Cardiac fibroblast (primary cell): ENCODE data around the gene NLGN4X.

Experiments
- DNase-seq, 2 donors: peaks; one replicate each; pipeline versions ENCODE4 v3.0.0 to v3.0.0-alpha.2; 2010; ENCODE audit warnings: low read depth in 2 of 2
- H3K4me3 ChIP-seq, 2 donors: replicated peaks in 1 of 2; 1 replicate in 1 of 2; 2 replicates in 1 of 2; pipeline ENCODE4 v1.5.1; 2011; ENCODE audit warnings: low read depth in 2 of 2, low read length in 2 of 2, mild to moderate bottlenecking in 2 of 2, moderate library complexity in 1 of 2
- TF ChIP-seq, protein P1 (sequence below): IDR thresholded peaks from one replicate; pipeline ENCODE4 v1.5.1; 2011; ENCODE audit warnings: low read depth, mild to moderate bottlenecking, low read length, inconsistent platforms

NLGN4X gene

DNA sequence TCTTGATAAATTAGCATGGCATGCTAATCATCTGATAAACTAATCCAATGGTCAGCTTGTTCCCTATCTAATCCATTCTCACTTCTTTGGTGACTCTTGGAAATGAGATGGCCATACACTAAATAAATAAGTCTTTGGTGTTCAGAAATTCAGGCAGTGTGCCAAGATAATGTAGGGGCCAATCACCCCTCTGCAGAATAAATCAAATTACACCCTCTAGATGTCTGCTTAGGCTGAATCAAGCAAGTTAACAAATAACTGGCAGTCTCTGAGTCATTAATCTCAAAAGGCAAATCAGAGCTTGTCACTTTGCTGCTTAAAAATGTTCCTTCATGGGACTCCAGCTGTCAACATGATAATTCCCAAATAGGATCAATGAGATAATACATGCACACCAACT lies 97.4 kb downstream of the NLGN4X start:
- no peak for DNase-seq
- no peak overlapping the region for H3K4me3 ChIP-seq
- TF ChIP-seq, protein P1, sequence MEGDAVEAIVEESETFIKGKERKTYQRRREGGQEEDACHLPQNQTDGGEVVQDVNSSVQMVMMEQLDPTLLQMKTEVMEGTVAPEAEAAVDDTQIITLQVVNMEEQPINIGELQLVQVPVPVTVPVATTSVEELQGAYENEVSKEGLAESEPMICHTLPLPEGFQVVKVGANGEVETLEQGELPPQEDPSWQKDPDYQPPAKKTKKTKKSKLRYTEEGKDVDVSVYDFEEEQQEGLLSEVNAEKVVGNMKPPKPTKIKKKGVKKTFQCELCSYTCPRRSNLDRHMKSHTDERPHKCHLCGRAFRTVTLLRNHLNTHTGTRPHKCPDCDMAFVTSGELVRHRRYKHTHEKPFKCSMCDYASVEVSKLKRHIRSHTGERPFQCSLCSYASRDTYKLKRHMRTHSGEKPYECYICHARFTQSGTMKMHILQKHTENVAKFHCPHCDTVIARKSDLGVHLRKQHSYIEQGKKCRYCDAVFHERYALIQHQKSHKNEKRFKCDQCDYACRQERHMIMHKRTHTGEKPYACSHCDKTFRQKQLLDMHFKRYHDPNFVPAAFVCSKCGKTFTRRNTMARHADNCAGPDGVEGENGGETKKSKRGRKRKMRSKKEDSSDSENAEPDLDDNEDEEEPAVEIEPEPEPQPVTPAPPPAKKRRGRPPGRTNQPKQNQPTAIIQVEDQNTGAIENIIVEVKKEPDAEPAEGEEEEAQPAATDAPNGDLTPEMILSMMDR = no peak

DNA sequence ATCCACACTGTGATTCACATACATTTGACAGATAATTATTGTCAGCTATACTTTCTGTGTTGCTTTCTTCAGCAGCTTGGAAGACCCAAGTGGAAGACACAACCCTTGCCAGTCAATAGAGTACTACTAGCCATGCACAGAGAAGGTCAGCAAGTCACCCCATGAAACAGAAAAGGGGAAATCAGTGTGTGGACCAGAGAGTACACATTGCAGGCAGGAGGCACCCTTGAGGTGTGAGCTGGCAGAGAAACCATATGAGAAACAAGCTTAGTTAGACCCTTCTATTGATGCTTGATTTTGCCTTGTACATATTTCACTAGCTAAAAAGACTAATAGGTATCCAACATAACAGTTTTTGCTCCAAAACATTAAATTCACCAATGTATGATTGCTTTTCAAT lies 99.5 kb downstream of the NLGN4X start:
- TF ChIP-seq, protein P1 = no peak
- DNase-seq = no peak
- no peak overlapping the region for H3K4me3 ChIP-seq

DNA sequence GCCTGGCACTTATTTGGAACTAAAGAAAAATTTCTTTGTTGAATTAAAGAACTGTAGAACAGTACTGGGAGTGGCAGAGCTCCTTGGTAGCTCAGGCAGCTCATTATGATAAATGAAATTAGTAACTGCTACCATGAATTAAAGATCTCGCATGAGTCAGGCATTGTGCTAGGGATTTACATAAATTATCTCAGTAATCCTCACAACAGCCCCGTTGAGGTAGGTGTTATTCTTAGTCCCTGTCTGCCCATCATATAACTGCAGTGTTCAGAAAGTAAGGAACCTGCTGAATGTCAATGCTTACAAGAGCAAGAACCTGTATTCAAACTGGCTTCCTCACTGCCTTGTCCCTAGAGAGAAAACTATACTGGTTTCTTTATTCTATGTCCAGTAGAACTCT lies 108.3 kb downstream of the NLGN4X start:
- TF ChIP-seq, protein P1 = no peak
- DNase-seq = no peak
- H3K4me3 ChIP-seq = no peak overlapping the region

DNA sequence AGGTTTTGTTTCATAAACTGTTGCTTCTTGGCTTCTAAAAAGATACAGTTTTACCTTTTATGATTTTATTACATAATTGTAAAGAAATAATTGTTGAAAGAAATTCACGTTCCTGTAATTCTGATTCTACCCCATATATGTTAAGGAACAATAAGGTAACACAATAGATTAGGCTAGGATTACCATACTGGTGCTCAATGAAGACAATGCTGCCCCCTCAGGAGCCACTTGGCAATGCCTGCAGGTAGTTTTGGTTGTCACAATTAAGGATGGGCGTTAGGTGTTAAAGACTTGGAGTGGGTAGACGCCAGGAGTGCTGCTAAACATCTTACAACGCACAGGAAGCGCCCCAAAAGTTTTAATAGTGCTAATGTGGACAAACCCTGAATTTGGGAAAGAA lies 133.2 kb downstream of the NLGN4X start:
- H3K4me3 ChIP-seq = no peak overlapping the region

DNA sequence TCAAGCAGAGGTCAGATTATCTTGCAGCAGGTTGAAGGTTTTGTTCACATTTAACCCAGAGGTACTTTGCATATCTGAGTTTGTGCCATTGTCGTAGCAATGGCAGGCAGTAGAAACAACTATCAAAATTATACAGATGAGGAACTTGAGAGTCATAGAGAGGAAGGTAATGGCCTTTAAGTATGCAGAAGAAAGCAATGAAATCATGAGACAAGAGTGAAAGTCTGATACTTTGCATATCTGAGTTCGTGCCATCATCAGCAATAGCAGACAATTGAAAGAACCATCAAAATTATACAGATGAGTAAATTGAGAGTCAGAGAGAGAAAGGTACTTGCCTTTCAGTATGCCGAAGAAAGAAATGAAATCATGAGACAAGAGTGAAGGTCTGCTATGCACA lies 154.1 kb downstream of the NLGN4X start:
- no peak overlapping the region for H3K4me3 ChIP-seq
- no peak for DNase-seq
- TF ChIP-seq, protein P1 = no peak

More for the DNA sequence above, 133.2 kb downstream of the NLGN4X start:
- TF ChIP-seq, protein P1 = no peak
- DNase-seq = no peak

DNA sequence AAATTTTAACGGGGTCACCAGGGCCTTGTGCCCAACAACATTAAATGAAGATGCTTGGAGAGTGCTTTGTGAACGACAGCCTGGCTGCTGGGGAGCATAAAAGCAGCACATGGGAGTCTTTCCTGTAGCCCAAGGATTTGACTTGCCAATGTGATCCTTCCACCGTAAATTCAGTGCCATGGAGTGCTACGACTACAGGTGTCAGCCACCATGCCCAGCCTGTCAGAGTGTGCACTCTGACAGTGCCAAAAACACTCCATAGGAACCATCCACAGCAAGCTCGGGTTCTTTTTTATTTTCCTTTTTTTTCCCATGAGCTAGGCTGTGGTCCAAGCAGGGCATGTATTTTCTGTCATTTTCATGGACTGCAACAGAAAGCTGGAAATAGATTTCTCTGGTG lies 156.9 kb downstream of the NLGN4X start:
- DNase-seq = no peak
- no peak overlapping the region for H3K4me3 ChIP-seq
- TF ChIP-seq, protein P1 = no peak

DNA sequence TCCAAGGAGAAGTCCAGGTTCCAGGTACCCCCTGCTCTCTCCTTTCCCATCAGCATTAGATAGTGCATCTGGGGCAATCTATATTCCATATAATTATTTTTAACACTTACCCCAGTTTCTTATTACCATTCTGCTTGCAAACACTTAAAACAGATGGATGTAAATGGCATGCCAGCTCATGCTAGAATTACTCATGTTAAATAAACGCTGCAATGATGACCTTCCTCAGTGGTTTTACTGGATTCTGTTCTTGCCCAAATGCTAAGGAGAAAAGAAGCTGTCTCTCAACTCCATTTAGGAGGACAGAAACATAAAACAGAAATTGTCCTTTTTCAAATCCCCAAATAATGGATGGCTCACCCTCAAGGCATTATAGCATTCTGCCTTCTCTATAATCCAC lies 161.1 kb downstream of the NLGN4X start:
- H3K4me3 ChIP-seq = no peak overlapping the region
- TF ChIP-seq, protein P1 = no peak
- no peak for DNase-seq
